Measurements from ENCODE around the gene MZT2A.
"Not testable (repeated sequence)": the region's sequence is repeated elsewhere in the genome, so short reads cannot be mapped to it uniquely, and the experiment has no call there.

The MZT2A gene

DNA sequence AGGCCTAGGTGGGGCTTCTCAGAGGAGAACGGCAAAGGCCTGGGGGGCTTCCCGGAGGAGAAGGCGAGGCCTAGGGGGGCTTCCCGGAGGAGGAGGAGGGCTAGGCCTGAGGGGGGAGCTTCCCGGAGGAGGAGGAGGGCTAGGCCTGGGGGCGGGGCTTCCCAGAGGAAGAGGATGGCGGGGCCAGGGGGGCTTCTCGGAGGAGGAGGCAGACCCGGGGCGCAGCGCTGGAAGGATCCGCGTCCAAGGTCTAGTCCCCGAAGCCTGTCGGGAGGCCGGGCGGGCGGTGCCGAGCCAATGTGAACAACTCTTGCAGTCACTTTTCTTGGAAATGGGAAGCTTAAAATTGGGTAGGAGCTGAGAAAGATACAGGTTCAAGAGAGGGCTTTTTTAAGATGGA is 46.3 kb downstream of the MZT2A start:
- DNase-seq = no peak

DNA sequence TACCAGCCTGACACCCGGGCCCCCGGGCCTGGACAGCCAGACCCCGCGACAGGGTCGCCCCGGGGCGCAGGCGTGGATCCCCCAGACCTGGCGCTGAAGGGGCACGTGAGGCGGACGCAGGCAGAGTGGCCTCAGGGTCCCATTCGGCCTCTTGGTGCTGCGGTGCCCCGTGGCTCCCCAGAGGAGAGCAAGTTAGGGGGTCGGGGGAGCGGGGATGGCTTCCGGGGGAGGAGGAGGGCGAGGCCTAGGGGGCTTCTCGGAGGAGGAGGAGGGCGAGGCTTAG is 46.7 kb downstream of the MZT2A start:
- not testable (repeated sequence) for DNase-seq

DNA sequence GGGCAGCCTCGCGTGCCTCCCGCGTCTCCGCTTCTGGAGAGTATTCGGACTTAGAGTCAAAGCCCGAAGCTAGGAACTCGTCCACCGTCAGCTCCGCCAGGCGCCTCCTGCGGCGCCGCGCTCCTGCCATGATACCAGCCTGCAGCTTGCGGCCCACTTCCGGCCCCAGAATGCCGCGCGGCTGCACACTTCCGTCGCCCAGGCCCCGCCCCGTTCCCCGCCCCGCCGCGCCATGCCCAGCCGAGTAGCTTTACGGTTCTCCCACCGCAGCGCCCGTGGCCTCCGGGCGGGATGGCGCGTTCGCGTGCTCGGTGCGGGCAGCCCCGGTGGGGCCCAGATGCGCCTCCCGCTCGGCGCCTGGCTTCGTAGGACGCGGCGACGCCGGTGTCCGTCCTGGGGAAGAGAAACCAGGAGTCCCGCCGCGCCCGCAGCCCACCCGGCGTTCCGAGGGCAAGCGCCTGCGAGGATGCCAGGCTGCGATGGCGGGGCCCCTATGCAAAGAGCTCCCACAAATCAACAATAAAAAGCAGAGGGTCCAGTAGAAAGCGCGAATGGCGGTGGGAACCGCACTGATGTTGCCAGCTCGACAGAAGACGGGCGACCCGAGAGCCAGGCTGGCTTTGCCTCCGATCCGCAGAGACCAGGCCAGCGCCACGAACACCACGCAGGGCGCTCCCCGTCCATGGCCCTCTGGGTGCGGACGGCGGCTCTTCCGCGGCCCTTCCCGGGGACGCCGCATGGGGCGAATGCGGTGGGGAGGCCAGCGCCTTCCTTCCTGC is 47.3 kb downstream of the MZT2A start:
- not testable (repeated sequence) for DNase-seq

DNA sequence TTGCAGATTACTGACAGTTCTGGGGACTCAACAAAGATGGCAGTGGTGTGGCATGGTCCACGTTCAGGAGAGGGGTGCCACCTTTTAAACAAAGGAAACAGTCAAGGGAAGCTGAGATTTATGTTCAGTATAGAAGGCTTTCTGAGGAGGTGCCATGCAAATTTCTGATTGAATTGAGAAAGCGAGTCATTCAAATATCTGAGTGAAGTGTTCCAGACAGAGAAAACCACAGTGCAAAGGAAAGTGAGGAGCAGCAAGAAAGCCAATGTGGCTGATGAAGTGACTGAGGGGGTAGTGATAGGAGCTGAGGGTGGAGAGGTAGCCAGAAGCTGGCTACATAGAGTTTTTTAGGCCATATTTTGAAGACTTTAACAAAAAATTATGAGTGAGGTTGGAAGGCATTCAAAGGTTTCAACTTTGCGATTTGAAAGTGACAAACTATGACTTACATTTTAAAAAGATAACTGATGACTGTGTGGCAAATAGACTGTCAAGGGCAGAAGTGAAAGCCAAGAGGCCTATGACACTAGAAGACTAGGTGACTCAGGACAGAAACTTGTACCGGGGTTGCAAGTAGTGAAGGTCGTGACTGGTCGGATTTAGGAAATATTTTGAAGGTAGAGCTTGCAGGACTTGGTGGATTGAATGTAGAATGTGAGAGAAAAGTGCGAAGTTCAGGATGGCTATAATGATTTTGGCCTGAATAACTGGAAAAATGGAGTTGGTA is 51.3 kb downstream of the MZT2A start:
- not testable (repeated sequence) for DNase-seq
